A549 (cell line): ENCODE results near the gene METTL17.

Experiments used
- FOSL2 ChIP-seq, 2 experiments: fragments of 450-650 bp in 1 of 2; fragments of >200 bp in 1 of 2; sonication (Bioruptor Twin) in 1 of 2; formaldehyde crosslinking; IDR thresholded peaks; 2 replicates each; pipeline versions ENCODE4 v1.5.0 to v1.6.1; 2016 to 2020; ENCODE audit warnings: mild to moderate bottlenecking in 1 of 2, moderate library complexity in 1 of 2
- KDM1A ChIP-seq: fragments of 200-600 bp; sonication (generic); IDR thresholded peaks from 2 replicates; pipeline ENCODE4 v1.6.1; 2016; ENCODE audit warnings: low read depth, mild to moderate bottlenecking
- MAFK ChIP-seq: fragments of 450-650 bp; IDR thresholded peaks from 2 replicates; pipeline ENCODE4 v1.6.1; 2014; ENCODE audit not compliant: partially characterized antibody
- MYC ChIP-seq: IDR thresholded peaks from 2 replicates; pipeline ENCODE4 v1.6.1; 2012; ENCODE audit warnings: mild to moderate bottlenecking, inconsistent platforms, low read length, improper control_type of control experiment, borderline replicate concordance
- NR3C1 ChIP-seq: fragments of >200 bp; sonication (Bioruptor Twin); formaldehyde crosslinking; IDR thresholded peaks from 3 replicates; pipeline ENCODE4 v1.6.1; 2017
- RAD21 ChIP-seq, 2 experiments: fragments of >200 bp in 1 of 2; sonication (Bioruptor Twin) in 1 of 2; formaldehyde crosslinking in 1 of 2; IDR thresholded peaks in 1 of 2; conservative IDR thresholded peaks in 1 of 2; 2 replicates in 1 of 2; 3 replicates in 1 of 2; pipeline ENCODE4 v1.6.1; 2012 to 2018; ENCODE audit warnings: inconsistent platforms in 1 of 2
- RCOR1 ChIP-seq: fragments of 150-350 bp; IDR thresholded peaks from 2 replicates; pipeline ENCODE4 v1.6.1; 2014; ENCODE audit warnings: antibody characterized with exemption, low read length, low read depth
- RNF2 ChIP-seq: fragments of 200-600 bp; sonication (generic); IDR thresholded peaks from 2 replicates; pipeline ENCODE4 v1.6.1; 2016; ENCODE audit warnings: low read depth, mild to moderate bottlenecking, antibody characterized with exemption, moderate library complexity, borderline replicate concordance
- TF ChIP-seq, protein P1 (sequence below): fragments of >200 bp; sonication (Bioruptor Twin); formaldehyde crosslinking; IDR thresholded peaks from 3 replicates; pipeline ENCODE4 v1.5.1; 2016
- TF ChIP-seq, protein P2 (sequence below): fragments of 450-650 bp; IDR thresholded peaks from 2 replicates; pipeline ENCODE4 v1.6.1; 2014; ENCODE audit warnings: antibody characterized with exemption

GRCh38 chr14:20989787-20990600 lies at the start of gene METTL17:
- TF ChIP-seq RCOR1 (no peak), RNF2 (no peak), NR3C1 (no peak), RAD21 (conservative IDR thresholded peaks at IDR 0.05 in 1 of 2, IDR thresholded peaks at IDR 0.05 in 1 of 2) (0 out of 5 replicates have a peak, but pooled peaks have one; percentile 9 to 13), FOSL2 (IDR thresholded peaks at IDR 0.05) (no peak), FOSL2 (CRISPR knock-in tag; IDR thresholded peaks at IDR 0.05) (no peak), KDM1A (no peak), MYC (no peak), MAFK (no peak)
- TF ChIP-seq, protein P1, sequence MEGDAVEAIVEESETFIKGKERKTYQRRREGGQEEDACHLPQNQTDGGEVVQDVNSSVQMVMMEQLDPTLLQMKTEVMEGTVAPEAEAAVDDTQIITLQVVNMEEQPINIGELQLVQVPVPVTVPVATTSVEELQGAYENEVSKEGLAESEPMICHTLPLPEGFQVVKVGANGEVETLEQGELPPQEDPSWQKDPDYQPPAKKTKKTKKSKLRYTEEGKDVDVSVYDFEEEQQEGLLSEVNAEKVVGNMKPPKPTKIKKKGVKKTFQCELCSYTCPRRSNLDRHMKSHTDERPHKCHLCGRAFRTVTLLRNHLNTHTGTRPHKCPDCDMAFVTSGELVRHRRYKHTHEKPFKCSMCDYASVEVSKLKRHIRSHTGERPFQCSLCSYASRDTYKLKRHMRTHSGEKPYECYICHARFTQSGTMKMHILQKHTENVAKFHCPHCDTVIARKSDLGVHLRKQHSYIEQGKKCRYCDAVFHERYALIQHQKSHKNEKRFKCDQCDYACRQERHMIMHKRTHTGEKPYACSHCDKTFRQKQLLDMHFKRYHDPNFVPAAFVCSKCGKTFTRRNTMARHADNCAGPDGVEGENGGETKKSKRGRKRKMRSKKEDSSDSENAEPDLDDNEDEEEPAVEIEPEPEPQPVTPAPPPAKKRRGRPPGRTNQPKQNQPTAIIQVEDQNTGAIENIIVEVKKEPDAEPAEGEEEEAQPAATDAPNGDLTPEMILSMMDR = no peak; the same call in 2 of the 3 replicates
- TF ChIP-seq, protein P2, sequence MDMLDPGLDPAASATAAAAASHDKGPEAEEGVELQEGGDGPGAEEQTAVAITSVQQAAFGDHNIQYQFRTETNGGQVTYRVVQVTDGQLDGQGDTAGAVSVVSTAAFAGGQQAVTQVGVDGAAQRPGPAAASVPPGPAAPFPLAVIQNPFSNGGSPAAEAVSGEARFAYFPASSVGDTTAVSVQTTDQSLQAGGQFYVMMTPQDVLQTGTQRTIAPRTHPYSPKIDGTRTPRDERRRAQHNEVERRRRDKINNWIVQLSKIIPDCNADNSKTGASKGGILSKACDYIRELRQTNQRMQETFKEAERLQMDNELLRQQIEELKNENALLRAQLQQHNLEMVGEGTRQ = no peak
